ENCODE data around the gene TF. TPM values are rescaled to one million over a fixed set of nuclear protein-coding genes. Genes with fewer than 3 reads are reported as not detected.

The TF gene
- total RNA-seq, 4 donors from 2014 or later, result 17.0 to 111 (median 31.9) TPM

DNA sequence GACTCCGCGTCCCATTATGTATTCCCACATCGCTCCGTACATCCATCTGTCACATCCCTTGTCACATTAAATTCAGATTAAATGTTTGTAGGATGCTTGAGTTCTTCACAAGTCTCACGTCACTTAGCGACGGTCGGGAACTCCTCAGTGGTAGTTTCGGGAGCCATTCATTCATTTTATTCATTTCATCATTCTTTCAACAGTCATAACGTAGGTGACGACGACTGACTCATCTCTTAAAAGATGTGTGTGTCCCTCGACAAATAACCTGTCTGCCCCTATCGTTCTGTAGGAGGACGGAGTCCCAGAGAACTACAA, 59.1 kb downstream of the TF start:
- TF ChIP-seq, protein P1, sequence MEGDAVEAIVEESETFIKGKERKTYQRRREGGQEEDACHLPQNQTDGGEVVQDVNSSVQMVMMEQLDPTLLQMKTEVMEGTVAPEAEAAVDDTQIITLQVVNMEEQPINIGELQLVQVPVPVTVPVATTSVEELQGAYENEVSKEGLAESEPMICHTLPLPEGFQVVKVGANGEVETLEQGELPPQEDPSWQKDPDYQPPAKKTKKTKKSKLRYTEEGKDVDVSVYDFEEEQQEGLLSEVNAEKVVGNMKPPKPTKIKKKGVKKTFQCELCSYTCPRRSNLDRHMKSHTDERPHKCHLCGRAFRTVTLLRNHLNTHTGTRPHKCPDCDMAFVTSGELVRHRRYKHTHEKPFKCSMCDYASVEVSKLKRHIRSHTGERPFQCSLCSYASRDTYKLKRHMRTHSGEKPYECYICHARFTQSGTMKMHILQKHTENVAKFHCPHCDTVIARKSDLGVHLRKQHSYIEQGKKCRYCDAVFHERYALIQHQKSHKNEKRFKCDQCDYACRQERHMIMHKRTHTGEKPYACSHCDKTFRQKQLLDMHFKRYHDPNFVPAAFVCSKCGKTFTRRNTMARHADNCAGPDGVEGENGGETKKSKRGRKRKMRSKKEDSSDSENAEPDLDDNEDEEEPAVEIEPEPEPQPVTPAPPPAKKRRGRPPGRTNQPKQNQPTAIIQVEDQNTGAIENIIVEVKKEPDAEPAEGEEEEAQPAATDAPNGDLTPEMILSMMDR (IDR thresholded peaks at IDR 0.05), result no peak
- no peak for DNase-seq (ENCODE audit: low spot score)
- no peak for ATAC-seq (ENCODE audit: low FRiP score)

DNA sequence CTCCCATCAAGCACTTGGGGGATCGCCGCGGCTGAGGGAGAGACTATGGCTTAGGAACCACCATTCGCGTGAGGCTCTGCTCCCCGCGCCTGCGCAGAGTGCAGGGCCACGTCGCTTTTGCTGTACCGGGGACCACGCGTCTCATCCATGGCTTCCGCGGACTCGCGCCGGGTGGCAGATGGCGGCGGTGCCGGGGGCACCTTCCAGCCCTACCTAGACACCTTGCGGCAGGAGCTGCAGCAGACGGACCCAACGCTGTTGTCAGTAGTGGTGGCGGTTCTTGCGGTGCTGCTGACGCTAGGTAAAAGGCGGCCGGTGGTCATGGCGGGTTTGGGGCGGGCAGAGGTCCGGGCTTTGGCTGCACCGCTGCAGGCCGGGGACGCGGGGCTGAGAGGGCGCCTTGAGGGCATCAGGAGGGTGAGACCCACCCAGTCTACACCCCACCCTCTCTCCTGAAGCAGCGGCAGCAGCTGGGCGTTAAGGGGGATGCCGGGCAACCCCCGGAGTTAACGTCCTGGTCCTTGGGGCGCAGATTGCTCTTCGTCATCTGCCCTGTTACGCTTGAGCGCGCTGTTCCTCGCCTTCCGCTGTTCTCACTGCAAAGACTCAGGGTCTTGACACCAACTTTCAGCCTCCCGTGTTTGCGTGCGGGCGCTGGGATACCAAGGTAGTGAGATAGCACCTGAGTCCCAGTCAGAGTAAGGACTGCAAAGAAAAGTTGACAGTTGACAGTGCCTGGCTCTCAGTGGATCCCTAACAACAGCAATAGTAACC, 59.7 kb downstream of the TF start, which contains the start of gene SRPRB:
SRPRB (plus strand) TSS at position 114 of the 774 bp plus-strand sequence; CDS start at position 148, 34 bp downstream.
- TF ChIP-seq, protein P1 (IDR thresholded peaks at IDR 0.05), result no peak
- peak; percentile 82 for DNase-seq (ENCODE audit: low spot score)
- ATAC-seq (ENCODE audit: low FRiP score), result peak; percentile 99

DNA sequence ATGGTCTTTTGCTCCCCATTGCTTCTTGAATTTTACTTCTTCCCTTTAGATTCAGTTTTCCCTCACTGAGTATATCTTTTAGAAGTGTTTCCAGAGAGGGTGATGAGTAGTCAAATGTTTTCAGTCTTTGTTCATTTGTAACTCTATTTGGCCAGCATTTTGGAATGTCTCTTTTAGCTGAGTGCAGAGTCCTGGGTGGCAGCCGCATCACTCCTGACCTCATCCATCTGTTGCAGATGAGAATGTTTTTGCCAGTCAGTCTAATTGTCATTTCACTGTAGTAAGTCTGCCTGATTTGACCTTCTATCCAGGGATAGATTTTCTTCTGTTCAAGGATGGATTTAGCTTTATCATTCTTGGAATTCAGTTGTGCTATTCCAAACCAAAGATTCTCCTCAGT, 66.7 kb downstream of the TF start:
- ATAC-seq (ENCODE audit: low FRiP score) (no peak), DNase-seq (ENCODE audit: low spot score) (no peak)
- TF ChIP-seq, protein P1 (IDR thresholded peaks at IDR 0.05), result no peak

DNA sequence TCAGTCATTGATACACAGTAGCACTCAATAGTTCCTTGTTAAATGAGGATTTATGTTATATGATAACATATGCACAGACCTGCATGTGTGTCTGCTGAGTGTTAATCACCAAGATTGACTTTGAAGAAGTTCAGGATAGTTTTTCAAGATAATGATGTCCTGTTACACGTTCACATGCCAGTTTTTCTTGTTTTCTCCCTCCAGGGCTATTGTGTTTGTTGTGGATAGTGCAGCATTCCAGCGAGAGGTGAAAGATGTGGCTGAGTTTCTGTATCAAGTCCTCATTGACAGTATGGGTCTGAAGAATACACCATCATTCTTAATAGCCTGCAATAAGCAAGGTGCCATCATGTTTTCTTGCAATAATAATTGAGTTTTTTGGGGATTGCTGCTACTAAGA, 69.2 kb downstream of the TF start:
- DNase-seq (ENCODE audit: low spot score) (no peak), ATAC-seq (ENCODE audit: low FRiP score) (no peak)
- TF ChIP-seq, protein P1 (IDR thresholded peaks at IDR 0.05), result no peak

DNA sequence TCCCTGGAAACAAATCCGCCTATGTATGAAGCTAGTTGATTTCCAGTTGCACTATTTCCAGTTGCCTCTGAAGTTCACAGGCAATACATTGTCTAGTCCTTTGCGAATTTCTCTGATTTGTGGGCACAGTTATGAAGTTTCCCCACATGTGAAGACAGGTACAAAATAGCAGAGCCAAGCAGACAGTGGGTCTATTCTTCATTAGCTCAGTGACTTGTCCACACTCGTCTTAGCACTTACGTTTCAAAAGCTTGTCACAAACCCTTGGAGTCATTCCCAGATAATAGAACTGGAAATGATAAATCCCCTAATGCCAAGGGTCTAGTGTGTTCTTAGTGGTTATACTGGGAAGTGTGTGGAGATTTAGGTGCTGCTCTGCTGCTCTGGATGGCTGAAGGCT, 73.9 kb downstream of the TF start:
- TF ChIP-seq, protein P1 (IDR thresholded peaks at IDR 0.05), result no peak
- DNase-seq (ENCODE audit: low spot score), result no peak
- no peak for ATAC-seq (ENCODE audit: low FRiP score)

DNA sequence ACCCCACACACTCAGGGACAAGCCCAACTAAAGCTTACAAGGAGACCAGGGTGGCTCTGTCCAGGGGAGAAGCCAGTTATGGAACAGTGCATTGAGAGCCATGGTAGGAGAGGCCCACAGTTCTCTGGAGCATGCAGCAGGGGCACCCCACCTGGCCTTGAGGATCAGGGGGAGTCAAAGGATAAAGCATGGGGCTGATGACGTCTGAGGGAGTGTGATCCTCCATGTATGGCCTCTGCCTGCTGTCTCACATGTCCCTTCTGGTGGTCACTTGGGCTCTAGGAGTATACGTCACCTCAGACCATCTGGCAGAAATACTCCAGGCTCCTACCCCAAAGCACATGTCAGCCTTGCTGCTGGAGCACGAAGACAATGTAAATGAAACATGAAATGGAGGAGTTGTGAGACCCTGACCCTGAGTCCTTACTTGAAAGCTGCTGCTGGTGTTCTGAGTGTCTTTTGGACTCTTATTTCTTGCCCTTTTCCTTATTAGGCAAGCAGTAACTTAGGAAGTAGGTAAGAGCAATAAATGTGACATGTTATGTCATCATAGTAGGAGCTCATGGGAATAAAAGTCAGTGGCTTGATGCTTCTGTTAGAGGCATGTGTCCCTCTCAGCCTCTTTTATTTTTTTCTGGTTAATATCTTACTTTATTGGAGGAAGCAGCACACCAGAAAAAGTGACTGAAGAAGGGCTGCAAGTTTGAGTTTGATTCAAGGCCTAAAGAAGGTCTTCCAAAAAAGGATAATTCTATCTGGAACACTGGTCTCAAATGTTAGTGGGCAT, 74.9 kb downstream of the TF start:
- ATAC-seq (ENCODE audit: low FRiP score), result no peak
- no peak for DNase-seq (ENCODE audit: low spot score)
- TF ChIP-seq, protein P1 (IDR thresholded peaks at IDR 0.05), result no peak

Data from omental fat pad (tissue), 4 donors.